GM23338 (cell line): ENCODE results near the gene JAZF1. TPM values are rescaled to one million over a fixed set of nuclear protein-coding genes. Genes with fewer than 3 reads are reported as not detected.

Source experiments
- ATAC-seq: fragments of 200-7000 bp; cut with Tn5 transposase; 3 replicates; pipeline ENCODE4 v1.9.1; 2020
- DNase-seq: peaks from one replicate; pipeline ENCODE4 v3.0.0-alpha.2; 2015; ENCODE audit warnings: low spot score
- H2AFZ ChIP-seq: fragments of 200-600 bp; sonication (generic); 2 replicates; pipeline ENCODE4 v1.8.0; 2016; ENCODE audit warnings: antibody characterized with exemption, mild to moderate bottlenecking, moderate library complexity
- H3F3A ChIP-seq: fragments of 200-600 bp; sonication (generic); replicated peaks from 2 replicates; pipeline ENCODE4 v1.8.0; 2017; ENCODE audit warnings: antibody characterized with exemption, mixed run types, low read depth
- H3K27ac ChIP-seq: fragments of 200-600 bp; sonication (generic); 2 replicates; pipeline ENCODE4 v1.6.1; 2016; ENCODE audit warnings: low read depth
- H3K27me3 ChIP-seq: fragments of 200-600 bp; sonication (generic); 2 replicates; pipeline ENCODE4 v1.8.0; 2016; ENCODE audit warnings: mild to moderate bottlenecking, mixed run types, moderate library complexity; ENCODE audit not compliant: insufficient read depth
- H3K36me3 ChIP-seq: fragments of 200-600 bp; sonication (generic); 2 replicates; pipeline ENCODE4 v1.8.0; 2016; ENCODE audit warnings: mild to moderate bottlenecking; ENCODE audit not compliant: insufficient read depth
- H3K4me1 ChIP-seq: fragments of 200-600 bp; sonication (generic); 2 replicates; pipeline ENCODE4 v1.8.0; 2016; ENCODE audit warnings: mild to moderate bottlenecking, moderate library complexity; ENCODE audit not compliant: insufficient read depth
- H3K4me2 ChIP-seq: fragments of 200-600 bp; sonication (generic); 2 replicates; pipeline ENCODE4 v1.7.1; 2017; ENCODE audit warnings: mixed run types
- H3K4me3 ChIP-seq: fragments of 200-600 bp; sonication (generic); 2 replicates; pipeline ENCODE4 v1.6.1; 2016; ENCODE audit warnings: mixed run types
- H3K79me2 ChIP-seq: fragments of 200-600 bp; sonication (generic); replicated peaks from 2 replicates; pipeline ENCODE4 v1.8.0; 2017; ENCODE audit warnings: mild to moderate bottlenecking; ENCODE audit not compliant: insufficient read depth
- H3K9me2 ChIP-seq: fragments of 200-600 bp; sonication (generic); 2 replicates; pipeline ENCODE4 v1.8.0; 2017; ENCODE audit not compliant: insufficient read depth
- H4K20me1 ChIP-seq: fragments of 200-600 bp; sonication (generic); replicated peaks from 2 replicates; pipeline ENCODE4 v1.8.0; 2017; ENCODE audit warnings: mild to moderate bottlenecking; ENCODE audit not compliant: insufficient read depth
- H3K27ac Mint-ChIP-seq: 2 replicates; pipeline ENCODE4 v1.8.0; 2020; ENCODE audit warnings: inconsistent platforms, mild to moderate bottlenecking, moderate library complexity, mixed read lengths
- H3K27me3 Mint-ChIP-seq: 3 replicates; pipeline ENCODE4 v1.8.0; 2022; ENCODE audit warnings: low read depth, mild to moderate bottlenecking, moderate library complexity, mixed read lengths, inconsistent platforms; ENCODE audit not compliant: insufficient read depth, poor library complexity
- H3K36me3 Mint-ChIP-seq: 3 replicates; pipeline ENCODE4 v1.8.0; 2021; ENCODE audit warnings: low read depth, mild to moderate bottlenecking, inconsistent platforms, moderate library complexity, mixed read lengths
- H3K4me1 Mint-ChIP-seq: 3 replicates; pipeline ENCODE4 v1.8.0; 2020; ENCODE audit warnings: mild to moderate bottlenecking, inconsistent platforms, mixed read lengths
- H3K4me3 Mint-ChIP-seq: 3 replicates; pipeline ENCODE4 v1.8.0; 2021; ENCODE audit warnings: moderate library complexity, mild to moderate bottlenecking, inconsistent platforms, mixed read lengths
- H3K9me3 Mint-ChIP-seq: 3 replicates; pipeline ENCODE4 v1.8.0; 2020; ENCODE audit warnings: moderate library complexity, mild to moderate bottlenecking, inconsistent platforms, mixed read lengths
- CREB1 ChIP-seq: fragments of 250-450 bp; sonication (Bioruptor Pico); IDR thresholded peaks from 2 replicates; pipeline ENCODE4 v1.5.0; 2020; ENCODE audit warnings: low read depth, mild to moderate bottlenecking, moderate library complexity
- EZH2 ChIP-seq: fragments of 200-600 bp; sonication (generic); IDR thresholded peaks from one replicate; pipeline ENCODE4 v1.8.0; 2017; ENCODE audit warnings: antibody characterized with exemption, mild to moderate bottlenecking, low read depth; ENCODE audit not compliant: unreplicated experiment
- EZH2phosphoT487 ChIP-seq: fragments of 200-600 bp; sonication (generic); IDR thresholded peaks from one replicate; pipeline ENCODE4 v1.8.1; 2018; ENCODE audit warnings: antibody characterized with exemption; ENCODE audit not compliant: unreplicated experiment
- JUNB ChIP-seq: IDR thresholded peaks from one replicate; pipeline ENCODE4 v1.6.1; 2016; ENCODE audit warnings: antibody characterized with exemption; ENCODE audit not compliant: unreplicated experiment
- NANOG ChIP-seq: IDR thresholded peaks from 2 replicates; pipeline ENCODE4 v1.6.1; 2016; ENCODE audit warnings: antibody characterized with exemption, borderline replicate concordance
- POLR2AphosphoS5 ChIP-seq: IDR thresholded peaks from 2 replicates; pipeline ENCODE4 v1.6.1; 2016; ENCODE audit warnings: antibody characterized with exemption, low read depth
- STAT1 ChIP-seq: IDR thresholded peaks from one replicate; pipeline ENCODE4 v1.6.1; 2016; ENCODE audit warnings: antibody characterized with exemption; ENCODE audit not compliant: unreplicated experiment
- ZNF114 ChIP-seq: fragments of 250-450 bp; sonication (Bioruptor Pico); IDR thresholded peaks from 2 replicates; pipeline ENCODE4 v1.5.0; 2020; ENCODE audit warnings: mild to moderate bottlenecking, moderate library complexity
- ZNF331 ChIP-seq: fragments of 250-450 bp; sonication (Bioruptor Pico); IDR thresholded peaks from 2 replicates; pipeline ENCODE4 v1.5.0; 2020; ENCODE audit warnings: low read depth, mild to moderate bottlenecking, moderate library complexity
- polyA plus RNA-seq: library from polyadenylated mRNA; unstranded; fragments of >200 nt; fragmentation: Nextera tagmentation; extraction: Ambion mirVana; gene quantifications from 2 replicates; pipeline ENCODE4 v1.2.1, GENCODE V29; 2016
- total RNA-seq: library from RNA; depleted of rRNA; stranded (reverse); fragments of >200 nt; shearing (Covaris generic); gene quantifications from 2 replicates; pipeline ENCODE4 v1.2.3, GENCODE V29; 2014
- TF ChIP-seq, protein P1 (sequence below): IDR thresholded peaks from 2 replicates; pipeline ENCODE4 v1.6.1; 2016; ENCODE audit warnings: antibody characterized with exemption
- TF ChIP-seq, protein P2 (sequence below), 2 experiments: fragments of 200-600 bp in 1 of 2; sonication (generic) in 1 of 2; conservative IDR thresholded peaks; 2 replicates each; pipeline versions ENCODE4 v1.5.1 to v1.6.1; 2016 to 2017; ENCODE audit warnings: antibody characterized with exemption in 2 of 2, low read depth in 2 of 2, mild to moderate bottlenecking in 2 of 2, moderate library complexity in 1 of 2
- TF ChIP-seq, protein P3 (sequence below): IDR thresholded peaks from one replicate; pipeline ENCODE4 v1.6.1; 2018; ENCODE audit warnings: antibody characterized with exemption; ENCODE audit not compliant: unreplicated experiment
- TF ChIP-seq, protein P4 (sequence below): fragments of 250-450 bp; sonication (Bioruptor Pico); IDR thresholded peaks from 2 replicates; pipeline ENCODE4 v1.5.0; 2020; ENCODE audit warnings: mild to moderate bottlenecking, moderate library complexity

The JAZF1 gene
- total and polyA plus RNA-seq, 2 experiments from 2014 or later = 12.2 to 22.2 TPM

DNA sequence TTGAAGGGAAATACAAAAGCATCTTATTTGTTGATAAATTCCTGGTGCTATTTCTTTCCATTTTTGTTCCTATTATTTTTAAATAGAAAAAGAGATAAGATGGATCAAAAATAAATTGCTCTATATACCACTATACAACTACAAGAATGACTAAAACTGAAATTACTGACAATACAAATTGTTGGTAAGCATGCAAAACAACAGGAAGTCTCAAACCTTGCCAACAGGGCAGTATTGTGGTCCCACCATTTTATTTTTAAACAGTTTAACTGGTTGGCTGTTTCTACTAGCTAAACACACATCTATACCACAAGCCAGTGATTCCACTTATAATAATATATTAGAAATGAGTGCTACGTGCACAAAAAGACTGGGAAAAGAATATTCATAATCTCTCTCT lies 213.0 kb downstream of the JAZF1 start:
- ATAC-seq = no peak

More for the DNA sequence above, 213.0 kb downstream of the JAZF1 start:
- no peak overlapping the region for H3K27ac Mint-ChIP-seq
- no peaks in the 10 kb centered on the region for H3K79me2 ChIP-seq
- no peak overlapping the region for H3K4me3 ChIP-seq
- no peaks in the 10 kb centered on the region for H3K4me1 Mint-ChIP-seq
- no peaks in the 10 kb centered on the region for H3K27me3 Mint-ChIP-seq
- H3K4me3 Mint-ChIP-seq = no peak overlapping the region
- DNase-seq = no peak
- no peak overlapping the region for H2AFZ ChIP-seq
- H3F3A ChIP-seq = no peaks in the 10 kb centered on the region
- TF ChIP-seq EZH2phosphoT487 (no peak), STAT1 (no peak), NANOG (no peak), EZH2 (no peak), POLR2AphosphoS5 (no peak), ZNF331 (CRISPR knock-in tag) (no peak), CREB1 (CRISPR knock-in tag) (no peak), ZNF114 (CRISPR knock-in tag) (no peak), JUNB (no peak)
- TF ChIP-seq, protein P1, sequence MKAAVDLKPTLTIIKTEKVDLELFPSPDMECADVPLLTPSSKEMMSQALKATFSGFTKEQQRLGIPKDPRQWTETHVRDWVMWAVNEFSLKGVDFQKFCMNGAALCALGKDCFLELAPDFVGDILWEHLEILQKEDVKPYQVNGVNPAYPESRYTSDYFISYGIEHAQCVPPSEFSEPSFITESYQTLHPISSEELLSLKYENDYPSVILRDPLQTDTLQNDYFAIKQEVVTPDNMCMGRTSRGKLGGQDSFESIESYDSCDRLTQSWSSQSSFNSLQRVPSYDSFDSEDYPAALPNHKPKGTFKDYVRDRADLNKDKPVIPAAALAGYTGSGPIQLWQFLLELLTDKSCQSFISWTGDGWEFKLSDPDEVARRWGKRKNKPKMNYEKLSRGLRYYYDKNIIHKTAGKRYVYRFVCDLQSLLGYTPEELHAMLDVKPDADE = no peak
- TF ChIP-seq, protein P2, sequence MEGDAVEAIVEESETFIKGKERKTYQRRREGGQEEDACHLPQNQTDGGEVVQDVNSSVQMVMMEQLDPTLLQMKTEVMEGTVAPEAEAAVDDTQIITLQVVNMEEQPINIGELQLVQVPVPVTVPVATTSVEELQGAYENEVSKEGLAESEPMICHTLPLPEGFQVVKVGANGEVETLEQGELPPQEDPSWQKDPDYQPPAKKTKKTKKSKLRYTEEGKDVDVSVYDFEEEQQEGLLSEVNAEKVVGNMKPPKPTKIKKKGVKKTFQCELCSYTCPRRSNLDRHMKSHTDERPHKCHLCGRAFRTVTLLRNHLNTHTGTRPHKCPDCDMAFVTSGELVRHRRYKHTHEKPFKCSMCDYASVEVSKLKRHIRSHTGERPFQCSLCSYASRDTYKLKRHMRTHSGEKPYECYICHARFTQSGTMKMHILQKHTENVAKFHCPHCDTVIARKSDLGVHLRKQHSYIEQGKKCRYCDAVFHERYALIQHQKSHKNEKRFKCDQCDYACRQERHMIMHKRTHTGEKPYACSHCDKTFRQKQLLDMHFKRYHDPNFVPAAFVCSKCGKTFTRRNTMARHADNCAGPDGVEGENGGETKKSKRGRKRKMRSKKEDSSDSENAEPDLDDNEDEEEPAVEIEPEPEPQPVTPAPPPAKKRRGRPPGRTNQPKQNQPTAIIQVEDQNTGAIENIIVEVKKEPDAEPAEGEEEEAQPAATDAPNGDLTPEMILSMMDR (conservative IDR thresholded peaks at IDR 0.05; ENCODE audit: low read depth in 2 of 2) = no peak
- TF ChIP-seq, protein P3, sequence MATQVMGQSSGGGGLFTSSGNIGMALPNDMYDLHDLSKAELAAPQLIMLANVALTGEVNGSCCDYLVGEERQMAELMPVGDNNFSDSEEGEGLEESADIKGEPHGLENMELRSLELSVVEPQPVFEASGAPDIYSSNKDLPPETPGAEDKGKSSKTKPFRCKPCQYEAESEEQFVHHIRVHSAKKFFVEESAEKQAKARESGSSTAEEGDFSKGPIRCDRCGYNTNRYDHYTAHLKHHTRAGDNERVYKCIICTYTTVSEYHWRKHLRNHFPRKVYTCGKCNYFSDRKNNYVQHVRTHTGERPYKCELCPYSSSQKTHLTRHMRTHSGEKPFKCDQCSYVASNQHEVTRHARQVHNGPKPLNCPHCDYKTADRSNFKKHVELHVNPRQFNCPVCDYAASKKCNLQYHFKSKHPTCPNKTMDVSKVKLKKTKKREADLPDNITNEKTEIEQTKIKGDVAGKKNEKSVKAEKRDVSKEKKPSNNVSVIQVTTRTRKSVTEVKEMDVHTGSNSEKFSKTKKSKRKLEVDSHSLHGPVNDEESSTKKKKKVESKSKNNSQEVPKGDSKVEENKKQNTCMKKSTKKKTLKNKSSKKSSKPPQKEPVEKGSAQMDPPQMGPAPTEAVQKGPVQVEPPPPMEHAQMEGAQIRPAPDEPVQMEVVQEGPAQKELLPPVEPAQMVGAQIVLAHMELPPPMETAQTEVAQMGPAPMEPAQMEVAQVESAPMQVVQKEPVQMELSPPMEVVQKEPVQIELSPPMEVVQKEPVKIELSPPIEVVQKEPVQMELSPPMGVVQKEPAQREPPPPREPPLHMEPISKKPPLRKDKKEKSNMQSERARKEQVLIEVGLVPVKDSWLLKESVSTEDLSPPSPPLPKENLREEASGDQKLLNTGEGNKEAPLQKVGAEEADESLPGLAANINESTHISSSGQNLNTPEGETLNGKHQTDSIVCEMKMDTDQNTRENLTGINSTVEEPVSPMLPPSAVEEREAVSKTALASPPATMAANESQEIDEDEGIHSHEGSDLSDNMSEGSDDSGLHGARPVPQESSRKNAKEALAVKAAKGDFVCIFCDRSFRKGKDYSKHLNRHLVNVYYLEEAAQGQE = no peak
- TF ChIP-seq, protein P4, sequence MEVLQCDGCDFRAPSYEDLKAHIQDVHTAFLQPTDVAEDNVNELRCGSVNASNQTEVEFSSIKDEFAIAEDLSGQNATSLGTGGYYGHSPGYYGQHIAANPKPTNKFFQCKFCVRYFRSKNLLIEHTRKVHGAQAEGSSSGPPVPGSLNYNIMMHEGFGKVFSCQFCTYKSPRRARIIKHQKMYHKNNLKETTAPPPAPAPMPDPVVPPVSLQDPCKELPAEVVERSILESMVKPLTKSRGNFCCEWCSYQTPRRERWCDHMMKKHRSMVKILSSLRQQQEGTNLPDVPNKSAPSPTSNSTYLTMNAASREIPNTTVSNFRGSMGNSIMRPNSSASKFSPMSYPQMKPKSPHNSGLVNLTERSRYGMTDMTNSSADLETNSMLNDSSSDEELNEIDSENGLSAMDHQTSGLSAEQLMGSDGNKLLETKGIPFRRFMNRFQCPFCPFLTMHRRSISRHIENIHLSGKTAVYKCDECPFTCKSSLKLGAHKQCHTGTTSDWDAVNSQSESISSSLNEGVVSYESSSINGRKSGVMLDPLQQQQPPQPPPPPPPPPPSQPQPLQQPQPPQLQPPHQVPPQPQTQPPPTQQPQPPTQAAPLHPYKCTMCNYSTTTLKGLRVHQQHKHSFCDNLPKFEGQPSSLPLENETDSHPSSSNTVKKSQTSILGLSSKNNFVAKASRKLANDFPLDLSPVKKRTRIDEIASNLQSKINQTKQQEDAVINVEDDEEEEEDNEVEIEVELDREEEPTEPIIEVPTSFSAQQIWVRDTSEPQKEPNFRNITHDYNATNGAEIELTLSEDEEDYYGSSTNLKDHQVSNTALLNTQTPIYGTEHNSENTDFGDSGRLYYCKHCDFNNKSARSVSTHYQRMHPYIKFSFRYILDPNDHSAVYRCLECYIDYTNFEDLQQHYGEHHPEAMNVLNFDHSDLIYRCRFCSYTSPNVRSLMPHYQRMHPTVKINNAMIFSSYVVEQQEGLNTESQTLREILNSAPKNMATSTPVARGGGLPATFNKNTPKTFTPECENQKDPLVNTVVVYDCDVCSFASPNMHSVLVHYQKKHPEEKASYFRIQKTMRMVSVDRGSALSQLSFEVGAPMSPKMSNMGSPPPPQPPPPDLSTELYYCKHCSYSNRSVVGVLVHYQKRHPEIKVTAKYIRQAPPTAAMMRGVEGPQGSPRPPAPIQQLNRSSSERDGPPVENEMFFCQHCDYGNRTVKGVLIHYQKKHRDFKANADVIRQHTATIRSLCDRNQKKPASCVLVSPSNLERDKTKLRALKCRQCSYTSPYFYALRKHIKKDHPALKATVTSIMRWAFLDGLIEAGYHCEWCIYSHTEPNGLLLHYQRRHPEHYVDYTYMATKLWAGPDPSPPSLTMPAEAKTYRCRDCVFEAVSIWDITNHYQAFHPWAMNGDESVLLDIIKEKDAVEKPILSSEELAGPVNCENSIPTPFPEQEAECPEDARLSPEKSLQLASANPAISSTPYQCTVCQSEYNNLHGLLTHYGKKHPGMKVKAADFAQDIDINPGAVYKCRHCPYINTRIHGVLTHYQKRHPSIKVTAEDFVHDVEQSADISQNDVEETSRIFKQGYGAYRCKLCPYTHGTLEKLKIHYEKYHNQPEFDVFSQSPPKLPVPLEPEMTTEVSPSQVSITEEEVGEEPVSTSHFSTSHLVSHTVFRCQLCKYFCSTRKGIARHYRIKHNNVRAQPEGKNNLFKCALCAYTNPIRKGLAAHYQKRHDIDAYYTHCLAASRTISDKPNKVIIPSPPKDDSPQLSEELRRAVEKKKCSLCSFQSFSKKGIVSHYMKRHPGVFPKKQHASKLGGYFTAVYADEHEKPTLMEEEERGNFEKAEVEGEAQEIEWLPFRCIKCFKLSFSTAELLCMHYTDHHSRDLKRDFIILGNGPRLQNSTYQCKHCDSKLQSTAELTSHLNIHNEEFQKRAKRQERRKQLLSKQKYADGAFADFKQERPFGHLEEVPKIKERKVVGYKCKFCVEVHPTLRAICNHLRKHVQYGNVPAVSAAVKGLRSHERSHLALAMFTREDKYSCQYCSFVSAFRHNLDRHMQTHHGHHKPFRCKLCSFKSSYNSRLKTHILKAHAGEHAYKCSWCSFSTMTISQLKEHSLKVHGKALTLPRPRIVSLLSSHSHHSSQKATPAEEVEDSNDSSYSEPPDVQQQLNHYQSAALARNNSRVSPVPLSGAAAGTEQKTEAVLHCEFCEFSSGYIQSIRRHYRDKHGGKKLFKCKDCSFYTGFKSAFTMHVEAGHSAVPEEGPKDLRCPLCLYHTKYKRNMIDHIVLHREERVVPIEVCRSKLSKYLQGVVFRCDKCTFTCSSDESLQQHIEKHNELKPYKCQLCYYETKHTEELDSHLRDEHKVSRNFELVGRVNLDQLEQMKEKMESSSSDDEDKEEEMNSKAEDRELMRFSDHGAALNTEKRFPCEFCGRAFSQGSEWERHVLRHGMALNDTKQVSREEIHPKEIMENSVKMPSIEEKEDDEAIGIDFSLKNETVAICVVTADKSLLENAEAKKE (CRISPR knock-in tag) = no peak
- H3K4me1 ChIP-seq = no peaks in the 10 kb centered on the region
- H3K9me2 ChIP-seq = no peaks in the 10 kb centered on the region
- H3K27ac ChIP-seq = no peak overlapping the region
- no peaks in the 10 kb centered on the region; the same call in 1 of the 2 replicates for H4K20me1 ChIP-seq
- H3K4me2 ChIP-seq = no peak overlapping the region
- no peaks in the 10 kb centered on the region for H3K9me3 Mint-ChIP-seq
- no peaks in the 10 kb centered on the region for H3K36me3 ChIP-seq
- H3K27me3 ChIP-seq = no peaks in the 10 kb centered on the region
- H3K36me3 Mint-ChIP-seq = no peaks in the 10 kb centered on the region
